Posterior vena cava (tissue), 2 donors: ENCODE results near the gene FAM83G. TPM values are rescaled to one million over a fixed set of nuclear protein-coding genes. Genes with fewer than 3 reads are reported as not detected.
A peak's percentile ranks its signal among the peaks of the same experiment; 100 is the strongest.
"Not testable (repeated sequence)": the region's sequence is repeated elsewhere in the genome, so short reads cannot be mapped to it uniquely, and the experiment has no call there.

ENCODE experiments used
- DNase-seq: peaks from one replicate; pipeline ENCODE4 v3.0.0-alpha.2; 2020; ENCODE audit warnings: low spot score
- intact Hi-C, 2 donors: fragments of 100-400 bp; cut with DNase I; formaldehyde crosslinking; loops; one replicate each; pipeline versions ENCODE4 v1.14.1 to v1.14.2; 2022 to 2023
- long read RNA-seq, 2 donors: library from polyadenylated mRNA; unstranded; transcript quantifications; one replicate each; pipeline ENCODE4 v2.0.0, GENCODE V29; 2020 to 2021
- total RNA-seq, 2 donors: library from RNA; stranded (reverse); fragmentation: NEBNext Ultra II Directional; extraction: Animal tissue kit (Norgen Biotek cat#: 25700); gene quantifications; one replicate each; pipeline ENCODE4 v1.2.1, GENCODE V29; 2021
- donor health status: DM: yes; HTN: yes; CAD: no.
- donor health status: DM: yes; HTN: yes; CAD: no.

Gene FAM83G, protein sequence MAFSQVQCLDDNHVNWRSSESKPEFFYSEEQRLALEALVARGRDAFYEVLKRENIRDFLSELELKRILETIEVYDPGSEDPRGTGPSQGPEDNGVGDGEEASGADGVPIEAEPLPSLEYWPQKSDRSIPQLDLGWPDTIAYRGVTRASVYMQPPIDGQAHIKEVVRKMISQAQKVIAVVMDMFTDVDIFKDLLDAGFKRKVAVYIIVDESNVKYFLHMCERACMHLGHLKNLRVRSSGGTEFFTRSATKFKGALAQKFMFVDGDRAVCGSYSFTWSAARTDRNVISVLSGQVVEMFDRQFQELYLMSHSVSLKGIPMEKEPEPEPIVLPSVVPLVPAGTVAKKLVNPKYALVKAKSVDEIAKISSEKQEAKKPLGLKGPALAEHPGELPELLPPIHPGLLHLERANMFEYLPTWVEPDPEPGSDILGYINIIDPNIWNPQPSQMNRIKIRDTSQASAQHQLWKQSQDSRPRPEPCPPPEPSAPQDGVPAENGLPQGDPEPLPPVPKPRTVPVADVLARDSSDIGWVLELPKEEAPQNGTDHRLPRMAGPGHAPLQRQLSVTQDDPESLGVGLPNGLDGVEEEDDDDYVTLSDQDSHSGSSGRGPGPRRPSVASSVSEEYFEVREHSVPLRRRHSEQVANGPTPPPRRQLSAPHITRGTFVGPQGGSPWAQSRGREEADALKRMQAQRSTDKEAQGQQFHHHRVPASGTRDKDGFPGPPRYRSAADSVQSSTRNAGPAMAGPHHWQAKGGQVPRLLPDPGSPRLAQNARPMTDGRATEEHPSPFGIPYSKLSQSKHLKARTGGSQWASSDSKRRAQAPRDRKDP
- total RNA-seq = 10 to 100 TPM in 1 of 2 donors, 1 to 10 TPM in 1; 2.8 to 10.9 TPM
- long read RNA-seq, donor 1, partial matches to known transcripts = 2 of 3 reads
- long read RNA-seq, donor 1, other reads (novel, unspliced or antisense) = 1 of 3 reads
- long read RNA-seq, donor 2, partial matches to known transcripts = 5 of 5 reads
- long read RNA-seq, donor 2, other reads (novel, unspliced or antisense) = 0 of 5 reads

DNA sequence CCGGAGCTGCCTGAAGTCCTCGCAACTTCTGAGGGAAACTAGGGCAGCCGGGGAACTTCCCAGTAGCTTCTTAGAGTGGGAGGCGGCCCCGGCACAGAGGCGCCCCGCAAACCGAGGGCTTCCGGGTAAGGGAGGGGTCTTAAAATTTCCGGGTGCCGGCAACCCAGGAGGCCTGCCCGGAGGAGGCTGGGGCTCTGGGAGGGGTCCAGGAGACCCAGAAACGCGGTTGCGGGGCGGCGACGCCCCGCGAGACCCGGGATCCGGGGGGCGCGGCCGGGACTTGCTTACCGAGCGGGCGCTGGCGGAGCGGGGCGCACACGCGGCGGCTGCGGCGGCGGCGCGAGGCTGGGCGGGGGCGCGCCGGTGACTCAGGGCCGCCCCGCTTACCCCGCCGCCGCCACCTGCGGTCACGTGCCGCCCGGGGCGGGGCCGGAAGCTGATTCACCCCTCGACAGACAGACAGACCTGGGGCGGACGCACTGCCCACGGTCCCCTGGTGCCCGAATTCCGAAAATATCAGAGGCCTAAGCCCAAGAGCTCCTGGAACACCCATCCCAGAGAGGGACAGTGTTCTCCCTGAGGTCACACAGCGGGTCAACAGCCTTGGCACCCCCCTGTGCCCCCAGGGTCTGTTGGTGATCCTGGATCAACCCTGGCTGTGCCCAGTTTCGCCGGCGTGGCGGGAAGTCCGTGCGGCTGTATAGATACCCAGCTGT, at the start of gene FAM83G:
Gene FAM83G (minus strand): TSS at position 344 of the 716 bp plus-strand sequence. CDS start 723 bp downstream, outside the sequence.
- intact Hi-C loops = loop anchor here in 1 of 2 donors (5.0 kb wide), 1 partner anchor 867 kb away; no protein-coding TSS in a partner anchor
- peak; percentile 91 for DNase-seq

DNA sequence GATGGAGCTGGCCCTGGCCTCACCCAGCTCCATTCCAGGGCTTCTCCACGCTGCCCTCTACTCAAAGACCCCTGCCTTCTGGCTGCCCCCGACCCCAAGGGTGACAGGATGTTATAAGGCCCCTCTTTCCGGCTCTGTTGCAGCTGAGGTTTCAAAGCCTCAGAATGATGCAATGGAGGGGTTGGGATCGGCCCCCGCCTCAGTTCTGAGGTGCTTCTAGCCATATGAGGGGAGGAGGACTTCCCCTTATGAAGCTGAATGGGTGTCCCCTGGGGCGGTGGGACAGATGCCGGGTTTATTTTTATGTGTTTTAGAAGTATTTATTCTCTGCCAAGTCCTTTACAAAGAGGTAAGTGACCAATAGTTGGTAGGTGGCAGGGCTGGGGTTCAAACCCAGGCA, 44.3 kb upstream of the FAM83G start:
- intact Hi-C loops, DNase-seq: not testable (repeated sequence)

DNA sequence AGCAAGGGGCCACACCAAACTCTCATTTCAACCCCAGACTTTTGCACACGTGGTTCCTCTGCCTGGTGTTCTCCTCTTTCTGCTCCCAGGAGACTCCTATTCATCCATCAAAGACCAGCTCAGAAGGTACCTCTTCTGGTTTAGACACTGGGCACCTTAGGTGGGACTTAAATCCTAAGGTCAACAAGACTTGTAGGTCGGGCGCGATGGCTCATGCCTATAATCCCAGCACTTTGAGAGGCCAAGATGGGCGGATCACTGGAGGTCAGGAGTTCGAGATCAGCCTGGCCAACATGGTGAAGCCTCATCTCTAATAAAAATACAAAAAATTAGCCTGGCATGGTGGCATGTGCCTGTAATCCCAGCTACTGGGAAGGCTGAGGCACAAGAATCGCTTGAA, 42.9 kb upstream of the FAM83G start:
- peak; percentile 42 for DNase-seq
- intact Hi-C loops = not testable (repeated sequence)

DNA sequence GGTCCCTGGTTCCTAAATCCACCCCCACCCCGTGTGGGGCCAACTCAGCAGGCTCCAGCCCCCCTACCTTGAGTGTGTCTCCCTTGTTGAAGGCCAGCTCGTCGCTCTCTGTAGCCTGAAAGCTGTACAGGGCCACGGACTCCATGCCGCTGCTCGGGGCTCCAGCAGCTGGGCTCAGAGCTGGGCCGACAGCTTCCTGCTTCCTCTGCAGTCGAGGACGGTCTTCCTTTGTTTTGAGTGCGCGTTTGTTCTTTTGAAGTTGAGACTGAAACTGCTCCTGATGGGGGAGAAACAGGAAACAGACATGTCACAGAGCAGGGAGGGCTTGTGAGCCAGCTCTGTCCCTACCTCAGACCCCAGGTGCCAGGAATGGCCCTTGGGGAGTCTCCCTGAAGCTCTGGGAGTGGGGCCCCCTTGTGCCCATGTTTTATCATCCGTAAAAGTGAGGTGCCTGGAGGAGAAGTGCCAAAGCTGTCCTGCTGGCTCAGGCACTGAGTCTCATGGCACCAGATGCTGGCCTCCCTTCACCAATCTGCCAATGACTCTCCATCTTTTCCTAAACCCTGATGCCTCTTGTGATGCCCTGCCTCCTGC, 42.3 kb upstream of the FAM83G start, which contains the start of gene GRAP:
Gene GRAP (minus strand): TSS at position 176 of the 594 bp plus-strand sequence. CDS start 31 bp downstream, at position 145.
- intact Hi-C loops, DNase-seq: not testable (repeated sequence)

DNA sequence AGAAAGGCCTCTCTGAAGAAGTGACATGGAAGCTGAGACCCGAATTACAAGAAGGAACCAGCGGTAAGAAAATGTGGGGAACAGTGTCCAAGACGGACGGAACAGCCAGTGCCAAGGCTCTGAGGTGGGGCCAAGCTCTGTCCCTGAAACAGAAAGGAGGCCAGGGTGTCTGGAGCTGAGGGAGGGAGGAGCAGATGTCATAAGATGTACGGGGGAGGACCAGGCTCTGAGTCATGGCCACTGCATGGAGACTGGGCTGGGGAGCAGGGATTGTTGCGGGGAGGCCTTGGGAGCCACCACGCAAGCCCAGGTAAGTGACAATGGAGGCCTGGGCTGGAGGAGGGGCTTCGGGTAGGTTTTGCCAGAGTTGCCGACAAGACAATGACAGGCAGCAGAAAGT, 40.1 kb upstream of the FAM83G start:
- intact Hi-C loops, DNase-seq: not testable (repeated sequence)

DNA sequence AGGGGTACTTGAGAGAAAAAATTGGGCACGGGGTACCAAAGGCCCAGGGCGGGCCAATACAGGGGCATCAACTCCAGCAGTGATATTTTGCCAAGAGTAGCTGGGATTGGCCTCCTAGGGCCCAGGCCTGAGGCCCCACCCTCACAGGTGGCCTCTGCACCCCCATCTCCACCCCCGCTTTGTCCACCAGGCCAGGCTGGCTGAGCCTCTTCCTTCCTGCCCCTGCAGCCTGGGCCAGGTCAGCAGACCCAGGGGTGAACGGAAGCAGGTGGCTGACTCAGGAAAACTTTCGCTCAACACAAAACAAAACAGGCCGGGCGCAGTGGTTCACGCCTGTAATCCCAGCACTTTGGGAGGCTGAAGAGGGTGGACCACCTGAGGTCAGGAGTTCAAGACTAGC, 38.5 kb upstream of the FAM83G start:
- intact Hi-C loops, DNase-seq: not testable (repeated sequence)

DNA sequence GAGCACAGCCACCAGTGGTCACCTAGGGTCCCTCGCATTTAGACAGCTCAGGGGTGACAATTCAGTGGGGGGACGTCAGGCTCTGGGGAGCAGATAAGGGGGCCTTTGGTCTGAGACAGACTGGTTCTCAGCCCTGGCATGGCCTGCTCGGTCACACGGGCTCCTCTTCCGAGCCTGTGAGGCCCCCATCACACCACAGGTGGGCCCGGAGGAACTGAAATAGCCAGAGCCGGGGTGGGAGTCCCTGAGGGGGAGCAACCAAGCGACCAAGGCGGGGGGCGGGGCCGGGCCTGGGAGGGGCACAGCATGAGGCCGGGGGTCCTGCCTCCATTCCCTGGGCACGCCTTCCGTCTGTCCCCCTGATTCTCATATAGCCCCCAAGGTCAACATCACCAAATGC, 37.8 kb upstream of the FAM83G start:
- DNase-seq, intact Hi-C loops: not testable (repeated sequence)

DNA sequence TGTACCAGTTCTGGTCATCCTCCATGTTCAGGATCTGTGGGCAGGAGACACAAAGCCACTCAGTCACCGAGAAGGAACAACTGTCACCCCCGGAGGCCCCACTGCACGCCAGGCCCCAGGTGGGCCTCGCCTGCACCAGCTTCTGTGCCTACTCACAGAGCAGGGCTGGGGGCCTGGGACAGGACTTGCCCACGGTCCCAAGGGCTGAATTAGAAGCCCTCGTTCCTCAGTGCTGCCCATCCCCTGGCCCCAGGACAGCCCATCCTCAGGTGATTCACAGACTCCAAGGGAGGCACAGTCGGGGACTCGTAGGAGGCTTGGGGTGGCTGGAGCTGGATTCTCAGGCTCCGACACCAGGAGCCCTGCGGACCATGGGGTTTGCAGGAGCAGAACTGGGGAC, 37.3 kb upstream of the FAM83G start:
- intact Hi-C loops, DNase-seq: not testable (repeated sequence)

DNA sequence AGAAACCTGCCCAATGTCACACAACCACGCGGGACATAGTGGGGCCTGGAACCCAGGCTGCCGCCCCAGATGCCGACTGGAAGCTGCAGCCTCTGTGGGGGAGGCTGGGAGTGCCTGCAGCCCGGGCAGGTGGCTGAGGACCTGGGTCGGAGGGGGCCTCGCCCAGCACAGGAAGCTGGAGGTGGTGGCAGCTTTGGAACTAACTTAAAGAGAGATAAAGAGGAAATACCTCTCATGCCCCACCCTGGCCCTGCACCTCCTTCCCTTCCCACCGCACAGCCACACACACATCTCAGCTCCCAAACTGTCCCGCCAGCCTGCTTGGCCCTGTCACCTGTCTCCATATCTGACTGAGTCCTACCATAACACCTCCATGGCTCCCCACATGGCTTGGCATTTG, 35.8 kb upstream of the FAM83G start:
- intact Hi-C loops, DNase-seq: not testable (repeated sequence)

DNA sequence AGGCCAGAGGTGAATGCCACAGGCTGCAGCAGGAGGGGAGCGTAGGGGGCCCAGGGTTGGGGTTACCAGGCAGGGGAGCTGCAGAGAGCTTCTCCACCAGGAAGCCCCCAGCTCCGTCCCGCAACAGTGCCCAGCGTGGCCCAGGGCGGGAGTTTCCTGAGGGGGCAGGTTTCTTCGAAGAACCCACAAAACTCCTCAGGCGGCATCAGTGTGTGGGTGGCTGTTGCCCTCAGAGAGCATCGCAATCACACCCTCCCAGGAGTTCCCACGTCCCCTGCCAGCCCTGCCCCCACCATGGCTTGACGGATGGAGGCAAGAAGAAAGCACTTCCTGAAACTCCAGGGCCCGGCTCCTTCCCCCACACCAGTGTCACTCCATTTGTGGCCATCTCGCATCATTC, 34.2 kb upstream of the FAM83G start:
- DNase-seq, intact Hi-C loops: not testable (repeated sequence)

DNA sequence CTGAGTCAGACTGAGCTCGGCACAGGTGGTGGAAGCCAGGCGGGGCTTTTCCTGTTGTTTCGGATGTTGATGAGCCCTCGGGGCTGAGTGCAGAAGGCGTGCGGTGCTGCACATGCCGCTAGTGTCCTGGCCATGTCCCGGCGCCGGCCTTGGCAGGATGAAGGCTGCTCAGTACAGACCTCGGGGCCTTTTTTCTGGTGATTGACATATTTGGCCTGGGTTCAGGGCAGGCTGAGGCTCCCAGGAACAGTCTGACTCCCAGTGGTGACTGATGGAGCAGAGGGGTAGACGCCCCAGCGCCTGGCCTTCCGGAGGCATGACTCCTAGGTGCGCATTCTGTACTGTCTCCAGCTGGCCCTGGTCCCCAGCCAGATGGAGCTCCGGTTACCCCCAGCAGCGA, 33.4 kb upstream of the FAM83G start:
- DNase-seq, intact Hi-C loops: not testable (repeated sequence)

DNA sequence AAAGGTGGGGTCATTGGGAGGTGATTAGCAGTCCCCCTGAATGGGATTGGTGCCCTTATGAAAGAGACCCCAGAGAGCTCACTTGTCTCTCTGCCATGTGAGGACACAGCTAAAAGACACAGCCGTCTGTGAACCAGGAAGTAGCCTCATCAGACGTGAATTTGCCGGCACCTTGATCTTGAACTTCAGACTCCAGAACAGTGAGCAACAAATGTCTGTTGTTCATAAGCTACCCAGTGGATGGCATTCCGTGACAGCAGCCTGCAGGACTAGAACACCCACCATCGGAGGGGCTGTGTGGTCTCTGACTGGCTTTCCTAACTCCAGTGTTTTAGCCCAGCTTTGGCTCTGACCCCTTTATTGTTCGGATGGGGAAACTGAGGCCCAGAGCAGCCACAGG, 33.0 kb upstream of the FAM83G start:
- intact Hi-C loops, DNase-seq: not testable (repeated sequence)

DNA sequence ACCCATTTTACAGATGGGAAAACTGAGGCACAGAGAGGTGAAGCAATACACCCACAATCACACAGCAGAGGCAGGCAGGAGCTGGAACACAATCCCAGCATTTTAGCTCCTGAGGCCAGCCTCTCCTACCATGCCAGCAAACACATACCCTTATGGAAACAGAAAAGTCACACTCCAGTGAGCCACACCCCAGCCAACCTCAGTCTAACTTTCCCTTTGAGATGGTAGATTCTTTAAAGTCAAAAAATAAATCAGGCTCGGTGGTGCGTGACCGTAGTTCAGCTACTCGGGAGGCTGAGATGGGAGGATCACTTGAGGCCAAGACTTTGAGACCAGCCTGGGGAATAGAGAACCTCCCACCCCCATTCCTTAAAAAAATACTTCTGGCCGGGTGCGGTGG, 31.6 kb upstream of the FAM83G start:
- DNase-seq, intact Hi-C loops: not testable (repeated sequence)

DNA sequence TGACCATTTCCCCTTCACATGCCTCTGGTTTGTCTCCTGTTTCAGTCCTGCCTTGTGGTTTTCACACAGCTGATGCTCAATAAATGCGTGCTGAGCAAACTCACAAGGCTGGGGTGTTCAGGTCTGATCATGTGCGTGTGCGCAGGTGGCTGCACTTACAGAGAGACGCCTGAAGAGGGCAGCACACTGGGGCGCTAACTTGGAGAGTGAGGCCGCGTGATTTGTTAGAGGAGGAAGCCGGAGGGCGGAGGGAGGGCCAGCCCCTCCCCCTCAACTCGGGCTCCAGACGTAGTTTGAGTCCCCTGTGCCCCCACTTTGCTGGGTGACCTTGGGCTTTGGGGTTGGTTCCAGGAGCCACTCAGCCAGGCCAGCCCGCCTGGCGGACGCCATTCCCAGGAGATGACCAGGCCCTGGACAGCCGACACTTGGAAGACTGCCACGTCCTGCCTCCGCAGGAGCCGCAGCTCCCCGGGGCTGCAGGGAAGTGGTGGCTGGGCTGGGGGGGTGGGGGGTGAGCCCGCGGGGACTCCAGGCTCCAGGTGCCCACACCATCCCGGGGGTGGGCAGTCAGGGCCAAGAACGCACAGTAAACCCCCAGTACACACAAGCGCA, 27.9 kb upstream of the FAM83G start:
- intact Hi-C loops, DNase-seq: not testable (repeated sequence)

DNA sequence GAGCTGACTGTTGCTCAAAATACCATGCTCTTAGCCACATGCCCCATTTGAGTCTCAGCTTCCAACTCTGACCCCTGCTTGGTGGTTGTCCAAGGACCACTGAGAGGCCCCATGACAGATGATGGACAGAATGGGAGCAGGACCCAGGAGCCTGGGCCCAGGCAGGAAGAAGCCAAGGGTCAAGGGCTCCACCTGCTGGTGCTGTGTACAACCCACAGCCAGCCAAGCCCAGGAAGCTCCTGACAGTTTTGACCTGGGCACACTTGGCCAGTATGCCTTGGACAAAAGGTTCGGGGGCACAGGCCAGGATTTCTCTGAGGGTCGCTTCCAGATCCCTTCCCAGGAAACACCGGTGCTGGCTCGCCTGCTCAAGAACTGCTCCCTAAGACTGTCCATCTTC, 27.2 kb upstream of the FAM83G start:
- intact Hi-C loops = not testable (repeated sequence)
- DNase-seq = peak; percentile 90

DNA sequence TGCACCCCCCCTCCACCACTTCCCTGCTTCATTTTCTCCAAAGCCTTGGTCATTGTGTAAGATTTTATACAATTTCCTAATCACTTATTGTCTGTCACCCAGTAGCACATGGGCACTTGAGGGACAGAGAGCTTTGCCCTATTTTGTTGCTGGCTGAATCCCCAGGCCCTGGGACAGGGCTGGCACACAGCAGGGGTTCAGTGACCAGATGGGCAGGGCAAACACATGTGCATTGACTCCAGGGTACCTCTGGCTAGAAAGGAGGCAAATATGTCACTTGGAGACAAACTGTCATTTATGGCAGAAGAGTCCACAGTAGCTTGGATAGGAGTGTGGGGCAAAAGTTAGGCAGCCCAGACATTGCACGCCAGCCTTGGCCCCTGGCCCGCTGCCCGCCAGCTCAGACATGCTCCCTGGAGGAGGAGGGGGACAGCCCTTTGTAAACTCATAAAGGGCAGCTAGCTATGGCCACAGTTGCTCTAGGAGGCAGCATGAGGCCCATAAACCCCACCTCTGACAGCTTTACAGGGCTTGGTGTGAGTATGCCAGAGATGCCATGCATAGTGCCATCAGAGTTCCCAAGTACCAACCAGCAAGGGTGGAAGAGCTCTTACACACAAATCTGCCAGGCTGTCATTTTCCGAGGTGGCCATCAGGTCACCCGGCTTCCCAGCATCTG, 26.3 kb upstream of the FAM83G start:
- intact Hi-C loops = not testable (repeated sequence)

DNA sequence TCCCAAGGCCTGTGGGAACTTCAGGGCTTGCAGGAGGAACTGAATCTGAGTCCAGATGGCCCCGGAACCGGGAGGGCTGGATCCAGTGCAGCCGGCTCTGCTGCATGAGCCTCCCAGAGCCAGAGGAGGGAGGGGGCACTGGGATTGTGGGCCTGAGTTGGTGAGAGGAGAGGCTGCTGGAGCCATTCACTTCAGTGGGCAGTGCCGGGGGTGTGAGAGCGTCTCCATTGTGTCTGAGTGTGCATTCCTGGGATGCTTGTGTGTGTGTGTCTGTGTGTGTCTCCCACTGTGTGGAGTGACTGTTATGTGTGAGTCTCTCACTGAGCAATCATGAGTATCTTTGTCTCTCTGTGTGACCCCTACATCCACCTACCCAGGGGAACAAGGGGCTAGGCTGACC, 25.2 kb upstream of the FAM83G start:
- intact Hi-C loops, DNase-seq: not testable (repeated sequence)

More for the DNA sequence above, 26.3 kb upstream of the FAM83G start:
- DNase-seq = not testable (repeated sequence)
